DOHH2 (cell line): ENCODE results near the gene CPT1B.

Experiments
- H3F3A ChIP-seq: fragments of 200-600 bp; sonication (generic), shearing (Covaris generic); 2 replicates; pipeline ENCODE4 v1.6.0; 2016; ENCODE audit warnings: antibody characterized with exemption, mild to moderate bottlenecking; ENCODE audit not compliant: control insufficient read depth, insufficient read depth
- H3K27ac ChIP-seq: fragments of 200-600 bp; sonication (generic); 2 replicates; pipeline ENCODE4 v1.5.1; 2014; ENCODE audit warnings: low read depth, mild to moderate bottlenecking, low read length, moderate library complexity
- H3K27me3 ChIP-seq: fragments of 200-600 bp; sonication (generic); 2 replicates; pipeline ENCODE4 v1.6.1; 2014; ENCODE audit warnings: mild to moderate bottlenecking, low read length, mixed read lengths; ENCODE audit not compliant: control insufficient read depth
- H3K36me3 ChIP-seq: fragments of 200-600 bp; sonication (generic); 2 replicates; pipeline ENCODE4 v1.6.1; 2014; ENCODE audit warnings: mild to moderate bottlenecking, low read length, moderate library complexity, mixed read lengths; ENCODE audit not compliant: control insufficient read depth
- H3K4me1 ChIP-seq: fragments of 200-600 bp; sonication (generic); 2 replicates; pipeline ENCODE4 v1.6.1; 2014; ENCODE audit warnings: mild to moderate bottlenecking, low read length, mixed read lengths; ENCODE audit not compliant: control insufficient read depth
- H3K4me2 ChIP-seq: fragments of 200-600 bp; sonication (generic); 2 replicates; pipeline ENCODE4 v1.6.0; 2014; ENCODE audit warnings: mild to moderate bottlenecking, low read length, moderate library complexity
- H3K4me3 ChIP-seq: fragments of 200-600 bp; sonication (generic); 2 replicates; pipeline ENCODE4 v1.5.1; 2014; ENCODE audit warnings: mild to moderate bottlenecking, low read length, mixed read lengths
- H3K79me2 ChIP-seq: fragments of 200-600 bp; sonication (generic); 2 replicates; pipeline ENCODE4 v1.6.1; 2014; ENCODE audit warnings: mild to moderate bottlenecking, low read length, mixed read lengths; ENCODE audit not compliant: control insufficient read depth
- H3K9me2 ChIP-seq: fragments of 200-600 bp; sonication (generic); replicated peaks from 2 replicates; pipeline ENCODE4 v1.6.1; 2014; ENCODE audit warnings: mild to moderate bottlenecking, low read length, mixed read lengths; ENCODE audit not compliant: control insufficient read depth
- H3K9me3 ChIP-seq: fragments of 200-600 bp; sonication (generic); 2 replicates; pipeline ENCODE4 v1.6.1; 2014; ENCODE audit warnings: antibody characterized with exemption, low read length, mixed read lengths; ENCODE audit not compliant: control insufficient read depth, insufficient read depth
- H4K20me1 ChIP-seq: fragments of 200-600 bp; sonication (generic); 2 replicates; pipeline ENCODE4 v1.6.0; 2014; ENCODE audit warnings: low read depth, mild to moderate bottlenecking, antibody characterized with exemption, low read length, moderate library complexity; ENCODE audit not compliant: control insufficient read depth, insufficient read depth
- CTCF ChIP-seq: fragments of 200-600 bp; sonication (generic); IDR thresholded peaks from one replicate; pipeline ENCODE4 v1.5.1; 2014; ENCODE audit warnings: antibody characterized with exemption, mild to moderate bottlenecking, low read depth, low read length; ENCODE audit not compliant: poor library complexity, severe bottlenecking
- EZH2phosphoT487 ChIP-seq: fragments of 200-600 bp; sonication (generic); IDR thresholded peaks from 2 replicates; pipeline ENCODE4 v1.6.1; 2017; ENCODE audit warnings: borderline replicate concordance, mild to moderate bottlenecking, antibody characterized with exemption, low read length, moderate library complexity, mixed read lengths

The CPT1B gene

GRCh38 chr22:50597097-50597496 is 18.9 kb upstream of the CPT1B start:
- Histone ChIP-seq H3F3A (0 out of 2 replicates have a peak, but pooled peaks cover 4% of the 10 kb centered on the region), H3K9me2 (no peaks in the 10 kb centered on the region), H3K27ac (no peak overlapping the region), H3K36me3 (no peaks in the 10 kb centered on the region), H3K4me3 (no peak overlapping the region), H4K20me1 (no peaks in the 10 kb centered on the region), H3K27me3 (peaks cover 17% of the 10 kb centered on the region), H3K9me3 (no peaks in the 10 kb centered on the region), H3K4me2 (no peak overlapping the region), H3K4me1 (no peaks in the 10 kb centered on the region), H3K79me2 (no peaks in the 10 kb centered on the region)
- TF ChIP-seq EZH2phosphoT487 (no peak), CTCF (no peak)

GRCh38 chr22:50595189-50595588 is 17.0 kb upstream of the CPT1B start:
- Histone ChIP-seq H3K9me3 (no peaks in the 10 kb centered on the region), H3K36me3 (no peaks in the 10 kb centered on the region), H3K4me1 (no peaks in the 10 kb centered on the region), H3K4me2 (no peak overlapping the region), H3K9me2 (no peaks in the 10 kb centered on the region), H3K27me3 (peaks cover 5% of the 10 kb centered on the region), H4K20me1 (no peaks in the 10 kb centered on the region), H3K27ac (no peak overlapping the region), H3F3A (no peaks in the 10 kb centered on the region), H3K79me2 (no peaks in the 10 kb centered on the region), H3K4me3 (no peak overlapping the region)
- TF ChIP-seq EZH2phosphoT487: no peak
- no peak for TF ChIP-seq CTCF

GRCh38 chr22:50587407-50587806 is 9.2 kb upstream of the CPT1B start:
- Histone ChIP-seq H3F3A (no peaks in the 10 kb centered on the region), H3K9me3 (no peaks in the 10 kb centered on the region), H3K4me1 (peaks cover 6% of the 10 kb centered on the region)

More at GRCh38 chr22:50587407-50587806, 9.2 kb upstream of the CPT1B start:
- peaks cover 4% of the 10 kb centered on the region for H3K36me3 ChIP-seq
- peaks cover 9% of the 10 kb centered on the region for H3K79me2 ChIP-seq
- TF ChIP-seq EZH2phosphoT487 (no peak), CTCF (no peak)
- H3K9me2 ChIP-seq: no peaks in the 10 kb centered on the region
- H3K27me3 ChIP-seq: no peaks in the 10 kb centered on the region
- no peak overlapping the region for H3K4me3 ChIP-seq
- no peak overlapping the region for H3K4me2 ChIP-seq
- H4K20me1 ChIP-seq: no peaks in the 10 kb centered on the region
- no peak overlapping the region for H3K27ac ChIP-seq
